Neural crest cell (in vitro differentiated cells): ENCODE results near the gene FOXC1. TPM values are rescaled to one million over a fixed set of nuclear protein-coding genes. Genes with fewer than 3 reads are reported as not detected.

Source experiments
- DNase-seq: peaks from one replicate; pipeline ENCODE4 v3.0.0; 2021; ENCODE audit warnings: low read depth, mixed read lengths, low spot score
- H3K27ac Mint-ChIP-seq: one replicate; pipeline ENCODE4 v1.8.0; 2021; ENCODE audit warnings: mild to moderate bottlenecking, mixed read lengths; ENCODE audit not compliant: unreplicated experiment
- H3K27me3 Mint-ChIP-seq: 2 replicates; pipeline ENCODE4 v1.8.0; 2021; ENCODE audit warnings: low read depth, mild to moderate bottlenecking, mixed read lengths
- H3K36me3 Mint-ChIP-seq: 2 replicates; pipeline ENCODE4 v1.8.0; 2021; ENCODE audit warnings: low read depth, mild to moderate bottlenecking, mixed read lengths
- H3K4me1 Mint-ChIP-seq: 2 replicates; pipeline ENCODE4 v1.8.0; 2021; ENCODE audit warnings: mixed read lengths
- H3K4me3 Mint-ChIP-seq: one replicate; pipeline ENCODE4 v1.8.0; 2021; ENCODE audit warnings: mild to moderate bottlenecking, mixed read lengths
- H3K9me3 Mint-ChIP-seq: 2 replicates; pipeline ENCODE4 v1.8.0; 2021; ENCODE audit warnings: mixed read lengths
- CTCF ChIP-seq: fragments of 200-600 bp; sonication (generic); conservative IDR thresholded peaks from 2 replicates; pipeline ENCODE4 v1.5.0; 2021; ENCODE audit warnings: antibody characterized with exemption, mild to moderate bottlenecking
- total RNA-seq: library from RNA; stranded (reverse); gene quantifications from 2 replicates; pipeline ENCODE4 v1.2.1, GENCODE V29; 2021

Gene FOXC1
- total RNA-seq, 1 donor from 2014 or later = 1.7 TPM

- no peak for TF ChIP-seq CTCF
- H3K27ac Mint-ChIP-seq = no peak overlapping the region
- no peak for DNase-seq
- no peak overlapping the region for H3K4me3 Mint-ChIP-seq
- H3K4me1 Mint-ChIP-seq = peaks cover 20% of the 10 kb centered on the region
- H3K27me3 Mint-ChIP-seq = no peaks in the 10 kb centered on the region
- no peaks in the 10 kb centered on the region for H3K36me3 Mint-ChIP-seq
- H3K9me3 Mint-ChIP-seq = peaks cover 3% of the 10 kb centered on the region
Observed at GRCh38 chr6:1580109-1580508, 29.6 kb upstream of the FOXC1 start.

- Mint-ChIP-seq H3K4me3 (no peak overlapping the region), H3K4me1 (peaks cover 16% of the 10 kb centered on the region), H3K27me3 (no peaks in the 10 kb centered on the region), H3K36me3 (no peaks in the 10 kb centered on the region), H3K9me3 (peaks cover 3% of the 10 kb centered on the region), H3K27ac (no peak overlapping the region)
- no peak for DNase-seq
- no peak for TF ChIP-seq CTCF
Observed at GRCh38 chr6:1580585-1580984, 29.1 kb upstream of the FOXC1 start.

GRCh38 chr6:1581120-1581991, 28.4 kb upstream of the FOXC1 start:
- peaks cover 3% of the 10 kb centered on the region for H3K9me3 Mint-ChIP-seq
- no peaks in the 10 kb centered on the region for H3K36me3 Mint-ChIP-seq
- peaks cover 8% of the 10 kb centered on the region for H3K4me1 Mint-ChIP-seq
- no peak for DNase-seq
- no peak overlapping the region for H3K27ac Mint-ChIP-seq
- H3K4me3 Mint-ChIP-seq = no peak overlapping the region
- TF ChIP-seq CTCF = no peak
- H3K27me3 Mint-ChIP-seq = no peaks in the 10 kb centered on the region

- H3K27ac Mint-ChIP-seq = no peak overlapping the region
- no peak for TF ChIP-seq CTCF
- no peaks in the 10 kb centered on the region for H3K27me3 Mint-ChIP-seq
- peaks cover 1% of the 10 kb centered on the region for H3K4me1 Mint-ChIP-seq
- H3K4me3 Mint-ChIP-seq = no peak overlapping the region
- DNase-seq = no peak
- H3K36me3 Mint-ChIP-seq = no peaks in the 10 kb centered on the region
- H3K9me3 Mint-ChIP-seq = peaks cover 3% of the 10 kb centered on the region
Observed at GRCh38 chr6:1584146-1584545, 25.6 kb upstream of the FOXC1 start.

GRCh38 chr6:1584996-1585668, 24.6 kb upstream of the FOXC1 start:
- Mint-ChIP-seq H3K36me3 (no peaks in the 10 kb centered on the region), H3K27me3 (no peaks in the 10 kb centered on the region)
- no peak for TF ChIP-seq CTCF

More at GRCh38 chr6:1584996-1585668, 24.6 kb upstream of the FOXC1 start:
- DNase-seq = no peak
- Mint-ChIP-seq H3K9me3 (peaks cover 3% of the 10 kb centered on the region), H3K4me3 (no peak overlapping the region), H3K27ac (no peak overlapping the region), H3K4me1 (no peaks in the 10 kb centered on the region)
